ENCODE measurements around the gene ARHGAP20. TPM values are rescaled to one million over a fixed set of nuclear protein-coding genes. Genes with fewer than 3 reads are reported as not detected.

ARHGAP20 gene
- total RNA-seq, 2 experiments from 2014 or later: not detected

- DNase-seq (peak in 1 of 14 experiments; percentile 27), ATAC-seq (ENCODE audit: poor library complexity) (no peak)
- Histone ChIP-seq H3K27ac (ENCODE audit: low read depth in 1 of 2, low read length in 2 of 2) (no peak overlapping the region), H3K9me3 (ENCODE audit: control insufficient read depth in 1 of 2, insufficient read depth in 1 of 2, low read length in 2 of 2) (no peaks in the 10 kb centered on the region), H3K27me3 (ENCODE audit: control insufficient read depth in 1 of 2, insufficient read depth in 2 of 2, low read length in 2 of 2) (no peaks in the 10 kb centered on the region), H3K36me3 (ENCODE audit: insufficient read depth, low read length) (no peaks in the 10 kb centered on the region), H3K4me1 (ENCODE audit: insufficient read depth, low read length) (no peaks in the 10 kb centered on the region), H3K4me3 (ENCODE audit: low read length) (no peak overlapping the region)
- no peak overlapping the region for H3K4me3 Mint-ChIP-seq
- ChIA-PET CTCF (no interaction called here), POLR2A (no interaction called here)
- intact Hi-C loops (cut with DNase I, micrococcal nuclease): no loop called here
- H3K9me3 Mint-ChIP-seq: peaks cover 14% of the 10 kb centered on the region
- H3K4me1 Mint-ChIP-seq (ENCODE audit: low read depth): no peaks in the 10 kb centered on the region
- TF ChIP-seq, protein P1, sequence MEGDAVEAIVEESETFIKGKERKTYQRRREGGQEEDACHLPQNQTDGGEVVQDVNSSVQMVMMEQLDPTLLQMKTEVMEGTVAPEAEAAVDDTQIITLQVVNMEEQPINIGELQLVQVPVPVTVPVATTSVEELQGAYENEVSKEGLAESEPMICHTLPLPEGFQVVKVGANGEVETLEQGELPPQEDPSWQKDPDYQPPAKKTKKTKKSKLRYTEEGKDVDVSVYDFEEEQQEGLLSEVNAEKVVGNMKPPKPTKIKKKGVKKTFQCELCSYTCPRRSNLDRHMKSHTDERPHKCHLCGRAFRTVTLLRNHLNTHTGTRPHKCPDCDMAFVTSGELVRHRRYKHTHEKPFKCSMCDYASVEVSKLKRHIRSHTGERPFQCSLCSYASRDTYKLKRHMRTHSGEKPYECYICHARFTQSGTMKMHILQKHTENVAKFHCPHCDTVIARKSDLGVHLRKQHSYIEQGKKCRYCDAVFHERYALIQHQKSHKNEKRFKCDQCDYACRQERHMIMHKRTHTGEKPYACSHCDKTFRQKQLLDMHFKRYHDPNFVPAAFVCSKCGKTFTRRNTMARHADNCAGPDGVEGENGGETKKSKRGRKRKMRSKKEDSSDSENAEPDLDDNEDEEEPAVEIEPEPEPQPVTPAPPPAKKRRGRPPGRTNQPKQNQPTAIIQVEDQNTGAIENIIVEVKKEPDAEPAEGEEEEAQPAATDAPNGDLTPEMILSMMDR (IDR thresholded peaks at IDR 0.05): no peak
- H3K27me3 Mint-ChIP-seq: peaks cover 5% of the 10 kb centered on the region
- H3K36me3 Mint-ChIP-seq (ENCODE audit: low read depth): no peaks in the 10 kb centered on the region
- no peak overlapping the region for H3K27ac Mint-ChIP-seq
These were observed 183.2 kb downstream of the ARHGAP20 start for GRCh38 chr11:110529043-110529442.

DNA sequence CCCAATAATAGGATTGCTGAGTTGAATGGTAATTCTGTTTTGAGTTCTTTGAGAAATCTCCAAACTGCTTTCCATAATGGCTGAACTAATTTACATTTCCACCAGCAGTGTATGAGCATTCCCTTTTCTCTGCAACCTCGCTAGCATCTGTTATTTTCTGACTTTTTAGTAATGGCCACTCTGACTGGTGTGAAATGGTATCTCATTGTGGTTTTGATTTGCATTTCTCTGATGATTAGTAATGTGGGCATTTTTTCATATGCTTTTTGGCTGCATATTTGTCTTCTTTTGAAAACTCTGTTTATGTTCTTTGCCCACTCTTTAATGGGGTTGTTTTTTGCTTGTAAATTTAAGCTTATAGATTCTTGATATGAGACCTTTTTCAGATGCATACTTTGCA is 185.1 kb downstream of the ARHGAP20 start:
- Histone ChIP-seq H3K4me3 (ENCODE audit: low read length) (no peak overlapping the region), H3K4me1 (ENCODE audit: insufficient read depth, low read length) (peaks cover 1% of the 10 kb centered on the region), H3K27me3 (ENCODE audit: control insufficient read depth in 1 of 2, insufficient read depth in 2 of 2, low read length in 2 of 2) (no peaks in the 10 kb centered on the region), H3K9me3 (ENCODE audit: control insufficient read depth in 1 of 2, insufficient read depth in 1 of 2, low read length in 2 of 2) (peaks cover 0 to 9% of the 10 kb centered on the region in 2 experiments), H3K36me3 (ENCODE audit: insufficient read depth, low read length) (no peaks in the 10 kb centered on the region), H3K27ac (ENCODE audit: low read depth in 1 of 2, low read length in 2 of 2) (no peak overlapping the region)
- no peak overlapping the region for H3K27ac Mint-ChIP-seq
- ATAC-seq (ENCODE audit: poor library complexity) (no peak), DNase-seq (no peak)
- ChIA-PET CTCF (interaction anchor here (1.0 kb wide), 1 partner anchor 326 kb away, joined by 3 read pairs; no protein-coding TSS in a partner anchor), POLR2A (no interaction called here)
- no peak overlapping the region for H3K4me3 Mint-ChIP-seq
- H3K27me3 Mint-ChIP-seq: no peaks in the 10 kb centered on the region
- no peaks in the 10 kb centered on the region for H3K4me1 Mint-ChIP-seq (ENCODE audit: low read depth)
- no peaks in the 10 kb centered on the region for H3K36me3 Mint-ChIP-seq (ENCODE audit: low read depth)
- TF ChIP-seq, protein P1 (IDR thresholded peaks at IDR 0.05): no peak
- intact Hi-C loops (cut with DNase I, micrococcal nuclease): no loop called here
- H3K9me3 Mint-ChIP-seq: peaks cover 14% of the 10 kb centered on the region

Measured in CD4-positive, alpha-beta T cell (primary cell).